ENCODE results near the gene PRKCQ. TPM values are rescaled to one million over a fixed set of nuclear protein-coding genes. Genes with fewer than 3 reads are reported as not detected.
"Not testable (repeated sequence)": the region's sequence is repeated elsewhere in the genome, so short reads cannot be mapped to it uniquely, and the experiment has no call there.

Gene PRKCQ
- total RNA-seq, 1 experiment from 2014 or later: 12.1 TPM

- H3K23me2 ChIP-seq (ENCODE audit: insufficient read length, low read depth, low read length, poor library complexity, severe bottlenecking): peaks cover 18% of the 10 kb centered on the region
- no peak overlapping the region for H2BK120ac ChIP-seq (ENCODE audit: low read depth, low read length, poor library complexity, severe bottlenecking)
- DNase-seq: no peak
- no CpG with 5 or more reads among the region's 10 CpGs for WGBS (ENCODE audit: extremely low coverage, insufficient read length, low lambda C conversion rate)
- H4K20me1 ChIP-seq (ENCODE audit: control insufficient read depth, insufficient read depth, insufficient read length): no peaks in the 10 kb centered on the region
- H2BK5ac ChIP-seq (ENCODE audit: insufficient read length, low read length): no peak overlapping the region
- H2AFZ ChIP-seq (ENCODE audit: low read length): no peak overlapping the region
- no peak overlapping the region for H3K9ac ChIP-seq (ENCODE audit: extremely low read depth, insufficient read length, low read length)
- H3K23ac ChIP-seq (ENCODE audit: insufficient read length, low read depth, low read length): no peak overlapping the region
- H2AK5ac ChIP-seq (ENCODE audit: insufficient read length, low read length): no peak overlapping the region
- no peak for TF ChIP-seq CTCF (conservative IDR thresholded peaks at IDR 0.05)
- H3K18ac ChIP-seq (ENCODE audit: insufficient read length, low read depth, low read length): no peak overlapping the region
- Mint-ChIP-seq H3K36me3 (ENCODE audit: insufficient read depth in 1 of 3, low read depth in 3 of 3) (peaks cover 8 to 39% (median 34%) of the 10 kb centered on the region in 3 experiments; a peak in 5 of 7 replicates), H3K9me3 (no peaks in the 10 kb centered on the region), H3K4me1 (peaks cover 28% of the 10 kb centered on the region in 2 experiments), H3K27ac (peak overlapping the region in 2 of 3 experiments; percentile 30 to 70; a peak in 2 of 7 replicates), H3K4me3 (no peak overlapping the region), H3K27me3 (ENCODE audit: low read depth) (peaks cover 12% of the 10 kb centered on the region)
- H3K56ac ChIP-seq (ENCODE audit: insufficient read length, low read depth, low read length): no peak overlapping the region
- no peak overlapping the region for H4K8ac ChIP-seq (replicated peaks; ENCODE audit: insufficient read length, low read depth, low read length)
- H3T11ph ChIP-seq (ENCODE audit: low read length): no peak overlapping the region
- H2BK12ac ChIP-seq (ENCODE audit: insufficient read length, low read depth, low read length): no peak overlapping the region
- H3K14ac ChIP-seq (ENCODE audit: insufficient read depth, low read length): no peak overlapping the region
- H3K4ac ChIP-seq (ENCODE audit: low read depth, low read length): no peak overlapping the region
- no peaks in the 10 kb centered on the region for H3K79me1 ChIP-seq (ENCODE audit: insufficient read depth, low read depth, low read length, poor library complexity, severe bottlenecking)
- no peak overlapping the region for H2BK15ac ChIP-seq (ENCODE audit: low read depth, low read length)
- H3K9me3 ChIP-seq (ENCODE audit: control insufficient read depth, low read depth, low read length): no peaks in the 10 kb centered on the region
- H3K27ac ChIP-seq (ENCODE audit: insufficient read length, low read depth, low read length): no peak overlapping the region
- no peaks in the 10 kb centered on the region; the same call in 1 of the 2 replicates for H3K79me2 ChIP-seq (ENCODE audit: insufficient read depth, low read length)
- no peak overlapping the region for H4K5ac ChIP-seq (ENCODE audit: insufficient read length, low read depth, low read length)
- H4K91ac ChIP-seq (ENCODE audit: insufficient read length, low read depth, low read length): no peak overlapping the region
- no peaks in the 10 kb centered on the region for H3K27me3 ChIP-seq (ENCODE audit: insufficient read depth, low read length)
- peaks cover 2% of the 10 kb centered on the region; the same call in 1 of the 2 replicates for H3K4me1 ChIP-seq (ENCODE audit: insufficient read depth, low read length)
- no peak overlapping the region for H3K4me2 ChIP-seq (ENCODE audit: insufficient read depth, insufficient read length, low read length)
- H2BK20ac ChIP-seq (ENCODE audit: low read depth, low read length, poor library complexity, severe bottlenecking): no peak overlapping the region
These were observed 3.4 kb upstream of the PRKCQ start for GRCh38 chr10:6583447-6583846.

- H3K23me2 ChIP-seq (ENCODE audit: insufficient read length, low read depth, low read length, poor library complexity, severe bottlenecking): peaks cover 18% of the 10 kb centered on the region
- H3K27me3 ChIP-seq (ENCODE audit: insufficient read depth, low read length); H3K27ac ChIP-seq (ENCODE audit: insufficient read length, low read depth, low read length): not testable (repeated sequence)
These were observed 2.8 kb upstream of the PRKCQ start for GRCh38 chr10:6582913-6583312.

More at GRCh38 chr10:6582913-6583312, 2.8 kb upstream of the PRKCQ start:
- no CpG with 5 or more reads among the region's 8 CpGs for WGBS (ENCODE audit: extremely low coverage, insufficient read length, low lambda C conversion rate)
- H3K14ac ChIP-seq (ENCODE audit: insufficient read depth, low read length); H2BK5ac ChIP-seq (ENCODE audit: insufficient read length, low read length); H2BK12ac ChIP-seq (ENCODE audit: insufficient read length, low read depth, low read length); H4K5ac ChIP-seq (ENCODE audit: insufficient read length, low read depth, low read length); H2BK15ac ChIP-seq (ENCODE audit: low read depth, low read length); H3K9me3 ChIP-seq (ENCODE audit: control insufficient read depth, low read depth, low read length); H2BK20ac ChIP-seq (ENCODE audit: low read depth, low read length, poor library complexity, severe bottlenecking); DNase-seq; H2BK120ac ChIP-seq (ENCODE audit: low read depth, low read length, poor library complexity, severe bottlenecking); H4K8ac ChIP-seq (replicated peaks; ENCODE audit: insufficient read length, low read depth, low read length); H3K4me2 ChIP-seq (ENCODE audit: insufficient read depth, insufficient read length, low read length); H3K4ac ChIP-seq (ENCODE audit: low read depth, low read length); H4K20me1 ChIP-seq (ENCODE audit: control insufficient read depth, insufficient read depth, insufficient read length); H4K91ac ChIP-seq (ENCODE audit: insufficient read length, low read depth, low read length); H3K79me1 ChIP-seq (ENCODE audit: insufficient read depth, low read depth, low read length, poor library complexity, severe bottlenecking); H3K4me1 ChIP-seq (ENCODE audit: insufficient read depth, low read length); H3T11ph ChIP-seq (ENCODE audit: low read length); H3K18ac ChIP-seq (ENCODE audit: insufficient read length, low read depth, low read length); H3K4me3 Mint-ChIP-seq; H3K56ac ChIP-seq (ENCODE audit: insufficient read length, low read depth, low read length); H3K23ac ChIP-seq (ENCODE audit: insufficient read length, low read depth, low read length); H2AK5ac ChIP-seq (ENCODE audit: insufficient read length, low read length); H2AFZ ChIP-seq (ENCODE audit: low read length); H3K9ac ChIP-seq (ENCODE audit: extremely low read depth, insufficient read length, low read length); H3K79me2 ChIP-seq (ENCODE audit: insufficient read depth, low read length); H3K9me3 Mint-ChIP-seq: not testable (repeated sequence)
- Mint-ChIP-seq H3K27ac (0 out of 7 replicates have a peak overlapping the region, but pooled peaks of 1 of the 3 experiments have one; percentile 13), H3K27me3 (ENCODE audit: low read depth) (peaks cover 17% of the 10 kb centered on the region), H3K4me1 (peaks cover 33% of the 10 kb centered on the region in 2 experiments), H3K36me3 (ENCODE audit: insufficient read depth in 1 of 3, low read depth in 3 of 3) (peaks cover 8 to 39% (median 34%) of the 10 kb centered on the region in 3 experiments; a peak in 5 of 7 replicates)
